Measurements from ENCODE around the gene SEMA3G. TPM values are rescaled to one million over a fixed set of nuclear protein-coding genes. Genes with fewer than 3 reads are reported as not detected.

The SEMA3G gene
- total and polyA plus RNA-seq, 4 donors, result 5.1 to 30.8 (median 14.9) TPM

GRCh38 chr3:52406231-52406661 is 38.7 kb downstream of the SEMA3G start:
- Histone ChIP-seq H3K4me3 (no peak overlapping the region), H3K27me3 (ENCODE audit: control insufficient read depth in 3 of 3, insufficient read depth in 3 of 3, low read length in 2 of 3) (no peaks in the 10 kb centered on the region), H3K36me3 (ENCODE audit: control insufficient read depth in 4 of 4, insufficient read depth in 4 of 4, low read length in 4 of 4) (peaks cover 19 to 68% (median 49%) of the 10 kb centered on the region in 4 donors), H3K27ac (ENCODE audit: low read depth in 1 of 2, low read length in 1 of 2) (no peak overlapping the region), H3K9ac (ENCODE audit: insufficient read depth in 1 of 2, low read length in 2 of 2) (no peak overlapping the region), H3K4me1 (ENCODE audit: control insufficient read depth in 5 of 5, insufficient read depth in 5 of 5, low read length in 5 of 5) (peaks cover 4 to 18% (median 7%) of the 10 kb centered on the region in 5 donors), H3K9me3 (ENCODE audit: control insufficient read depth in 4 of 4, insufficient read depth in 3 of 4, low read length in 3 of 4) (no peaks in the 10 kb centered on the region)
- DNase-seq, result no peak
- TF ChIP-seq CTCF (IDR thresholded peaks at IDR 0.05; ENCODE audit: control extremely low read depth, extremely low read depth), result no peak
- no peak for ATAC-seq (ENCODE audit: insufficient read depth, low FRiP score)
- WGBS, 2 donors, result 93 to 94% methylated on average over 9 to 11 of the region's 11 CpGs

- H3K27ac ChIP-seq (ENCODE audit: low read depth in 1 of 2, low read length in 1 of 2), result no peak overlapping the region
- H3K9ac ChIP-seq (ENCODE audit: insufficient read depth in 1 of 2, low read length in 2 of 2), result no peak overlapping the region
- no peak overlapping the region for H3K4me3 ChIP-seq
- H3K9me3 ChIP-seq (ENCODE audit: control insufficient read depth in 4 of 4, insufficient read depth in 3 of 4, low read length in 3 of 4), result no peaks in the 10 kb centered on the region
- DNase-seq (no peak), ATAC-seq (ENCODE audit: insufficient read depth, low FRiP score) (no peak)
- no peak for TF ChIP-seq CTCF (IDR thresholded peaks at IDR 0.05; ENCODE audit: control extremely low read depth, extremely low read depth)
- H3K4me1 ChIP-seq (ENCODE audit: control insufficient read depth in 5 of 5, insufficient read depth in 5 of 5, low read length in 5 of 5), result peaks cover 4 to 14% (median 7%) of the 10 kb centered on the region in 5 donors
- H3K36me3 ChIP-seq (ENCODE audit: control insufficient read depth in 4 of 4, insufficient read depth in 4 of 4, low read length in 4 of 4), result peaks cover 19 to 71% (median 49%) of the 10 kb centered on the region in 4 donors
- WGBS, 2 donors, result 95 to 100% methylated on average over 4 of the region's 4 CpGs
- H3K27me3 ChIP-seq (ENCODE audit: control insufficient read depth in 3 of 3, insufficient read depth in 3 of 3, low read length in 2 of 3), result no peaks in the 10 kb centered on the region
Measured at GRCh38 chr3:52405601-52406110, 39.2 kb downstream of the SEMA3G start.

GRCh38 chr3:52405066-52405465 is 39.8 kb downstream of the SEMA3G start:
- Histone ChIP-seq H3K27ac (ENCODE audit: low read depth in 1 of 2, low read length in 1 of 2) (no peak overlapping the region), H3K36me3 (ENCODE audit: control insufficient read depth in 4 of 4, insufficient read depth in 4 of 4, low read length in 4 of 4) (peaks cover 19 to 71% (median 49%) of the 10 kb centered on the region in 4 donors), H3K9me3 (ENCODE audit: control insufficient read depth in 4 of 4, insufficient read depth in 3 of 4, low read length in 3 of 4) (no peaks in the 10 kb centered on the region), H3K4me1 (ENCODE audit: control insufficient read depth in 5 of 5, insufficient read depth in 5 of 5, low read length in 5 of 5) (peaks cover 4 to 14% (median 7%) of the 10 kb centered on the region in 5 donors), H3K9ac (ENCODE audit: insufficient read depth in 1 of 2, low read length in 2 of 2) (no peak overlapping the region), H3K27me3 (ENCODE audit: control insufficient read depth in 3 of 3, insufficient read depth in 3 of 3, low read length in 2 of 3) (no peaks in the 10 kb centered on the region), H3K4me3 (no peak overlapping the region)
- ATAC-seq (ENCODE audit: insufficient read depth, low FRiP score), result no peak
- DNase-seq, result no peak
- TF ChIP-seq CTCF (IDR thresholded peaks at IDR 0.05; ENCODE audit: control extremely low read depth, extremely low read depth), result no peak
- 95 to 97% methylated on average over 6 of the region's 6 CpGs for WGBS, 2 donors

- H3K27ac ChIP-seq (ENCODE audit: low read depth in 1 of 2, low read length in 1 of 2), result no peak overlapping the region
- H3K36me3 ChIP-seq (ENCODE audit: control insufficient read depth in 4 of 4, insufficient read depth in 4 of 4, low read length in 4 of 4), result peaks cover 19 to 74% (median 49%) of the 10 kb centered on the region in 4 donors
- DNase-seq, result no peak
- peaks cover 4 to 13% (median 7%) of the 10 kb centered on the region in 5 donors for H3K4me1 ChIP-seq (ENCODE audit: control insufficient read depth in 5 of 5, insufficient read depth in 5 of 5, low read length in 5 of 5)
- no peak overlapping the region for H3K9ac ChIP-seq (ENCODE audit: insufficient read depth in 1 of 2, low read length in 2 of 2)
- no peaks in the 10 kb centered on the region for H3K27me3 ChIP-seq (ENCODE audit: control insufficient read depth in 3 of 3, insufficient read depth in 3 of 3, low read length in 2 of 3)
- H3K9me3 ChIP-seq (ENCODE audit: control insufficient read depth in 4 of 4, insufficient read depth in 3 of 4, low read length in 3 of 4), result no peaks in the 10 kb centered on the region
- no peak for ATAC-seq (ENCODE audit: insufficient read depth, low FRiP score)
- no peak overlapping the region for H3K4me3 ChIP-seq
- TF ChIP-seq CTCF (IDR thresholded peaks at IDR 0.05; ENCODE audit: control extremely low read depth, extremely low read depth), result no peak
- 92 to 96% methylated on average over 10 of the region's 10 CpGs for WGBS, 2 donors
Measured at GRCh38 chr3:52404391-52404790, 40.5 kb downstream of the SEMA3G start.
